ENCODE results near the gene HIVEP2. TPM values are rescaled to one million over a fixed set of nuclear protein-coding genes. Genes with fewer than 3 reads are reported as not detected.

HIVEP2 gene
- total and polyA plus RNA-seq, 2 donors (not counting 3 experiments of a cell fraction or from before 2014, with no cell fraction given) = 1.3 to 4.7 TPM

DNA sequence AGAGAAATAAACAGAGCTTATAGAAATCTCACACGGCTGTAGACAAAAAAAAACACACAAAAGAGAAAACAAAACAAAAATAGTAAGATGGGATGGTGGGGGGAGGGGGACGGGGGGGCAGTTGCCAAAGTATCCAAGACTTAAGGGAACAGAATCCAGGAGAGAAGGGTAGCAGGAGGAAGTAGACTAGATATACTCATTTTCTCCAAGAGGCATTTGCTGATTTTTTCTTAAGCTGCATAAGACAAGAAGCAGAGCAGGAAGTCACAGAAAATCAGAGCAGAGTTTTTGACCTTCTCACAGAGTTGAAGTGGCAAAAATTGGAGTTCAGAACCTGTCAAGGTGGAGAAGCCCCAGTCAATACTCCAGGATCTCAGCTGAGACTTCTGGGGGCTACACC is 237.7 kb downstream of the HIVEP2 start:
- Histone ChIP-seq H3K9me3 (replicated peaks; ENCODE audit: control insufficient read depth, insufficient read depth, low read length) (no peaks in the 10 kb centered on the region), H3K9me1 (replicated peaks; ENCODE audit: control insufficient read depth, extremely low read depth, insufficient read depth, low read length) (no peaks in the 10 kb centered on the region), H3K27ac (ENCODE audit: insufficient read depth, low read depth, low read length) (no peak overlapping the region), H3K79me2 (ENCODE audit: control insufficient read depth, insufficient read depth, low read length) (no peaks in the 10 kb centered on the region), H4K20me1 (replicated peaks; ENCODE audit: control insufficient read depth, extremely low read depth, insufficient read depth, low read length) (no peaks in the 10 kb centered on the region), H3K27me3 (ENCODE audit: control insufficient read depth in 2 of 2, insufficient read depth in 2 of 2, low read length in 2 of 2) (peaks cover 0 to 2% of the 10 kb centered on the region in 2 experiments), H2AFZ (ENCODE audit: low read depth, low read length) (no peak overlapping the region), H3K4me3 (replicated peaks in 1 of 3; ENCODE audit: insufficient read depth in 1 of 3, low read depth in 1 of 3, low read length in 3 of 3) (no peak overlapping the region), H3K4me1 (ENCODE audit: control insufficient read depth, extremely low read depth, insufficient read depth, low read length) (peaks cover 5% of the 10 kb centered on the region), H3K9ac (replicated peaks; ENCODE audit: extremely low read depth, insufficient read depth, low read length) (no peak overlapping the region), H3K4me2 (ENCODE audit: insufficient read depth, low read length) (no peak overlapping the region), H3K36me3 (ENCODE audit: control insufficient read depth in 2 of 2, extremely low read depth in 1 of 2, insufficient read depth in 2 of 2, low read length in 2 of 2) (no peaks in the 10 kb centered on the region)
- dilution Hi-C loops (cut with MboI; ENCODE audit: extremely low pct_ligation_motif_present, low sequenced_read_pairs) (no loop called here), intact Hi-C loops (cut with micrococcal nuclease) (no loop called here)
- no peak for TF ChIP-seq MYC (IDR thresholded peaks at IDR 0.05; ENCODE audit: low read depth, low read length)
- TF ChIP-seq JUN (IDR thresholded peaks at IDR 0.05; ENCODE audit: borderline replicate concordance, insufficient read depth, insufficient read length, low read depth) = no peak
- TF ChIP-seq, protein P1, sequence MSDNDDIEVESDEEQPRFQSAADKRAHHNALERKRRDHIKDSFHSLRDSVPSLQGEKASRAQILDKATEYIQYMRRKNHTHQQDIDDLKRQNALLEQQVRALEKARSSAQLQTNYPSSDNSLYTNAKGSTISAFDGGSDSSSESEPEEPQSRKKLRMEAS (IDR thresholded peaks at IDR 0.05; ENCODE audit: insufficient read depth, insufficient read length) = no peak
- TF ChIP-seq, protein P2, sequence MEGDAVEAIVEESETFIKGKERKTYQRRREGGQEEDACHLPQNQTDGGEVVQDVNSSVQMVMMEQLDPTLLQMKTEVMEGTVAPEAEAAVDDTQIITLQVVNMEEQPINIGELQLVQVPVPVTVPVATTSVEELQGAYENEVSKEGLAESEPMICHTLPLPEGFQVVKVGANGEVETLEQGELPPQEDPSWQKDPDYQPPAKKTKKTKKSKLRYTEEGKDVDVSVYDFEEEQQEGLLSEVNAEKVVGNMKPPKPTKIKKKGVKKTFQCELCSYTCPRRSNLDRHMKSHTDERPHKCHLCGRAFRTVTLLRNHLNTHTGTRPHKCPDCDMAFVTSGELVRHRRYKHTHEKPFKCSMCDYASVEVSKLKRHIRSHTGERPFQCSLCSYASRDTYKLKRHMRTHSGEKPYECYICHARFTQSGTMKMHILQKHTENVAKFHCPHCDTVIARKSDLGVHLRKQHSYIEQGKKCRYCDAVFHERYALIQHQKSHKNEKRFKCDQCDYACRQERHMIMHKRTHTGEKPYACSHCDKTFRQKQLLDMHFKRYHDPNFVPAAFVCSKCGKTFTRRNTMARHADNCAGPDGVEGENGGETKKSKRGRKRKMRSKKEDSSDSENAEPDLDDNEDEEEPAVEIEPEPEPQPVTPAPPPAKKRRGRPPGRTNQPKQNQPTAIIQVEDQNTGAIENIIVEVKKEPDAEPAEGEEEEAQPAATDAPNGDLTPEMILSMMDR (IDR thresholded peaks at IDR 0.05; ENCODE audit: extremely low read depth in 1 of 2, insufficient read depth in 1 of 2, low read depth in 1 of 2, low read length in 2 of 2) = no peak
- no peak for TF ChIP-seq EZH2 (IDR thresholded peaks at IDR 0.05; ENCODE audit: borderline replicate concordance, low read depth, low read length, severe bottlenecking)
- TF ChIP-seq POLR2AphosphoS5 (IDR thresholded peaks at IDR 0.05; ENCODE audit: insufficient read depth, low read depth, low read length) = no peak
- no peak for TF ChIP-seq POLR2A (IDR thresholded peaks at IDR 0.05; ENCODE audit: low read depth, low read length)
- TF ChIP-seq FOS (IDR thresholded peaks at IDR 0.05; ENCODE audit: borderline replicate concordance, insufficient read depth, low read length) = no peak
- no peak for TF ChIP-seq GATA2 (IDR thresholded peaks at IDR 0.05; ENCODE audit: insufficient read depth, insufficient read length, low read depth, low read length)
- CTCF ChIA-PET = interaction anchor here (0.6 to 2.7 kb wide), 3 partner anchors 14 to 320 kb away, joined by 3 to 16 read pairs (median 3); no protein-coding TSS in a partner anchor
- DNase-seq (ENCODE audit: low read depth, low spot score) = no peak
- no TSS peak for BruUV-seq (replicated peaks)
- no peak for FAIRE-seq
- POLR2A ChIA-PET = no interaction called here
